Breast epithelium (tissue), 3 donors: ENCODE measurements around the gene FIS1.

ENCODE experiments used
- CTCF ChIP-seq, 3 donors: fragments of 450-650 bp; IDR thresholded peaks; one replicate each; pipeline ENCODE4 v1.5.1; 2016 to 2017; ENCODE audit warnings: antibody characterized with exemption in 3 of 3, mild to moderate bottlenecking in 3 of 3, moderate library complexity in 3 of 3
- POLR2A ChIP-seq: fragments of 450-650 bp; IDR thresholded peaks from one replicate; pipeline ENCODE4 v1.6.1; 2016; ENCODE audit warnings: antibody characterized with exemption, mild to moderate bottlenecking, moderate library complexity

- no peak for TF ChIP-seq POLR2A
- TF ChIP-seq CTCF (IDR thresholded peaks at IDR 0.05): no peak
These were observed 4.5 kb downstream of the FIS1 start for GRCh38 chr7:101240226-101241014.
